ENCODE results near the gene TOM1L2. TPM values are rescaled to one million over a fixed set of nuclear protein-coding genes. Genes with fewer than 3 reads are reported as not detected.

TOM1L2 gene
- total and polyA plus RNA-seq, 12 donors = 46.4 to 331 (median 273) TPM

DNA sequence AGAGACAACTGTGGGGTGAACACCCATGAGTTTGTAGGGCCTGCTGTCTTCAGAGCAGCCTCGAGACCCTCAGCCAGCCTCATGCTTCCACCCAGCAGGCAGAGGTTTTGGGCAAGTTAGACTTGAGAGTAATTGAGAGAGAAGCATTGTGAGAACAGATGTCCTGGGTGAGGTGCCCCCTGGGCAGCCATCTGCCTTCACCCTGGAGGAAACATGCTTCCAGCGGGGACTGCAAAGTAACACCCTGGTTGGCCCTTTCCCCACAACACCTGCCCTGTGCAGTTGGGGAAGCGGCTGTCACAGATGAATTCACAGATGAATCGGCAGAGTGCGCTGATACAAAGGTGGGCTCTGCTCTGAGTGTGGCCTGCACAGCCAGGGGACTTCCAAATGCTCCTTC is 43.4 kb upstream of the TOM1L2 start:
- Histone ChIP-seq H3K4me3 (no peak overlapping the region), H3K9me3 (peaks cover 0 to 1% (median 0%) of the 10 kb centered on the region in 11 donors), H3K27ac (no peak overlapping the region), H3K4me1 (peaks cover 4 to 36% (median 20%) of the 10 kb centered on the region in 9 donors), H3K27me3 (no peaks in the 10 kb centered on the region), H3K36me3 (peaks cover 0 to 53% (median 0%) of the 10 kb centered on the region in 9 donors)
- WGBS, 2 donors = 95 to 96% methylated on average over 5 of the region's 5 CpGs
- ATAC-seq (no peak), DNase-seq (no peak)
- TF ChIP-seq, protein P1, sequence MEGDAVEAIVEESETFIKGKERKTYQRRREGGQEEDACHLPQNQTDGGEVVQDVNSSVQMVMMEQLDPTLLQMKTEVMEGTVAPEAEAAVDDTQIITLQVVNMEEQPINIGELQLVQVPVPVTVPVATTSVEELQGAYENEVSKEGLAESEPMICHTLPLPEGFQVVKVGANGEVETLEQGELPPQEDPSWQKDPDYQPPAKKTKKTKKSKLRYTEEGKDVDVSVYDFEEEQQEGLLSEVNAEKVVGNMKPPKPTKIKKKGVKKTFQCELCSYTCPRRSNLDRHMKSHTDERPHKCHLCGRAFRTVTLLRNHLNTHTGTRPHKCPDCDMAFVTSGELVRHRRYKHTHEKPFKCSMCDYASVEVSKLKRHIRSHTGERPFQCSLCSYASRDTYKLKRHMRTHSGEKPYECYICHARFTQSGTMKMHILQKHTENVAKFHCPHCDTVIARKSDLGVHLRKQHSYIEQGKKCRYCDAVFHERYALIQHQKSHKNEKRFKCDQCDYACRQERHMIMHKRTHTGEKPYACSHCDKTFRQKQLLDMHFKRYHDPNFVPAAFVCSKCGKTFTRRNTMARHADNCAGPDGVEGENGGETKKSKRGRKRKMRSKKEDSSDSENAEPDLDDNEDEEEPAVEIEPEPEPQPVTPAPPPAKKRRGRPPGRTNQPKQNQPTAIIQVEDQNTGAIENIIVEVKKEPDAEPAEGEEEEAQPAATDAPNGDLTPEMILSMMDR (IDR thresholded peaks at IDR 0.05) = no peak
- intact Hi-C loops (cut with DNase I) = no loop called here

GRCh38 chr17:18014006-18014405 is 41.8 kb upstream of the TOM1L2 start:
- Histone ChIP-seq H3K9me3 (peaks cover 0 to 4% (median 0%) of the 10 kb centered on the region in 11 donors), H3K4me1 (peaks cover 0 to 31% (median 15%) of the 10 kb centered on the region in 9 donors), H3K36me3 (peaks cover 0 to 50% (median 0%) of the 10 kb centered on the region in 9 donors), H3K27ac (no peak overlapping the region), H3K4me3 (no peak overlapping the region), H3K27me3 (no peaks in the 10 kb centered on the region)
- intact Hi-C loops (cut with DNase I) = no loop called here
- DNase-seq (no peak), ATAC-seq (no peak)
- TF ChIP-seq, protein P1 (IDR thresholded peaks at IDR 0.05) = no peak
- WGBS, 2 donors = 91 to 96% methylated on average over 6 of the region's 6 CpGs

DNA sequence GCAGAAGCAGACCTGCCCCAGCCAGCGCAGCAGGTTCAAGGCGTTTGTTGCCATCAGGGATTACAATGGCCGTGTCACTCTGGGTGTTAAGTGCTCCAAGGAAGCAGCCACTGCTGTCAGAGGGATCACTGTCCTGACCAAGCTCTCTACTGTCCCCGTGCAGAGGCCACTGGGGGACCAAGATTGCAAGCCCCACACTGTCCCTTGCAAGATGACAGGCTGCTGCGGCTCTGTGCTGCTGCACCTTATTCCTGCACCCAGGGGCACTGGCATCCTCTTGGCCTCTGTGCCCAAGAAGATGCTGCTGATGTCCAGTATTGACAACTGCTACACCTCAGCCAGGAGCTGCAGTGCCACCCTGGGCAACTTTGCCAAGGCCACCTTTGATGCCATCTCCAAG is 39.1 kb upstream of the TOM1L2 start:
- TF ChIP-seq, protein P1 (IDR thresholded peaks at IDR 0.05) = no peak
- intact Hi-C loops (cut with DNase I) = no loop called here
- 92 to 96% methylated on average over 5 of the region's 5 CpGs for WGBS, 2 donors
- H3K9me3 ChIP-seq = peaks cover 0 to 4% (median 0%) of the 10 kb centered on the region in 11 donors
- no peak for DNase-seq
- peaks cover 0 to 19% (median 0%) of the 10 kb centered on the region in 9 donors for H3K4me1 ChIP-seq
- no peak overlapping the region for H3K27ac ChIP-seq
- H3K36me3 ChIP-seq = peaks cover 0 to 51% (median 0%) of the 10 kb centered on the region in 9 donors
- H3K4me3 ChIP-seq = no peak overlapping the region
- no peak for ATAC-seq
- no peaks in the 10 kb centered on the region for H3K27me3 ChIP-seq

DNA sequence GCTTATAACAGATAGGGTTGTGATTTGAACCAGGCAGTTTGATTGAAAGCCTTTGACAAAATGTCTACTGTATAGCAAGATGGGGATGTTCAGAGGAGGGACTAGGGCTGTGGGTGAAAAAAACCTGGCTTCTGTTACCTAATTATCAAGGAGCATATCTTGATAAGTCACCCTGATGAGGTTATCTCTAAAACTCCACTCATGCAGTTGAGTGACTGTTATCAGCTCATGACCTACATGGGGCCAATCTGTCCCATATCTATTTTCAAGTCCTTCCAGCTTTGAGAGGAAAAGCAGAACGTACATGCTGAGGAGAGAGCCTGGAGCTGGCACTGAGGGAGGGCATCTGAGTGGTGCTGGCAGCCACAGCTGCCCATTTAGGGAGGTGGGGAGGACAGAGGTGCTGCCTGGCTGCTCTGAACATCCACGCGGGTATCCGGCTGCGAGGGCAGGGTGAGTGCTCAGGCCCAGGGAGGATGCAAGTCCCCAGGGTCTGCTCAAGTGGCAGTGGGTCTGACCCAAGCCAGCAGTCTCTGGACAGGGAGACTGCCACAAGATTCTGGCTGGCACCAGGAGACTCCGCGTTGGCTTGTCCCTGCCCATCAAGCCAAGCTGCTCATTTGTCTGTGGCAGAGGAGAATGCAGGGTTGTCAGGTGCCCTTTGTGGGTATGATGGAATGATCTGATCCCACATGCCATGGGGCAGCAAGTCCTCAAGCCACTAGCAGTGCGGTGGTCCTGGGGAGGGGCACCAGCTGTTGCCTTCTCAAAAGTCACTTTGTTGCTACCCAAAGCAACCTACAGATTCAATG is 37.6 kb upstream of the TOM1L2 start:
- peak; percentile 61 to 88 (median 78) for ATAC-seq
- TF ChIP-seq, protein P1 (IDR thresholded peaks at IDR 0.05) = no peak
- peaks cover 0 to 26% (median 3%) of the 10 kb centered on the region in 9 donors for H3K4me1 ChIP-seq
- H3K27ac ChIP-seq = peak overlapping the region in 1 of 10 donors; percentile 15
- intact Hi-C loops (cut with DNase I) = no loop called here
- H3K4me3 ChIP-seq = no peak overlapping the region
- peak; percentile 40 to 51 for DNase-seq
- peaks cover 0 to 39% (median 0%) of the 10 kb centered on the region in 9 donors for H3K36me3 ChIP-seq
- no peaks in the 10 kb centered on the region for H3K27me3 ChIP-seq
- WGBS, 2 donors = 49 to 70% methylated on average over 8 of the region's 8 CpGs
- H3K9me3 ChIP-seq = peaks cover 0 to 4% (median 0%) of the 10 kb centered on the region in 11 donors

Measured in heart right ventricle (tissue), 16 donors.